RWPE2 (cell line): ENCODE measurements around the gene ITPR3.
A peak's percentile ranks its signal among the peaks of the same experiment; 100 is the strongest.

Experiments
- ATAC-seq: fragments of 200-7000 bp; cut with Tn5 transposase; 3 replicates; pipeline ENCODE4 v1.9.1; 2021; ENCODE audit warnings: low read depth
- DNase-seq: peaks from one replicate; pipeline ENCODE4 v3.0.0-alpha.2; 2020; ENCODE audit warnings: low spot score
- H3K27ac ChIP-seq: fragments of 450-650 bp; 2 replicates; pipeline ENCODE4 v1.5.1; 2017; ENCODE audit warnings: mild to moderate bottlenecking; ENCODE audit not compliant: poor library complexity, severe bottlenecking
- H3K27me3 ChIP-seq: fragments of 250-450 bp; sonication (Bioruptor Pico); 2 replicates; pipeline ENCODE4 v1.5.1; 2021; ENCODE audit warnings: mild to moderate bottlenecking, moderate library complexity; ENCODE audit not compliant: insufficient read depth, poor library complexity, severe bottlenecking
- H3K36me3 ChIP-seq: fragments of 250-450 bp; sonication (Bioruptor Pico); 2 replicates; pipeline ENCODE4 v1.5.1; 2020; ENCODE audit warnings: low read depth, mild to moderate bottlenecking, moderate library complexity
- H3K4me1 ChIP-seq: fragments of 250-450 bp; sonication (Bioruptor Pico); 2 replicates; pipeline ENCODE4 v1.5.1; 2021; ENCODE audit warnings: mild to moderate bottlenecking, moderate library complexity; ENCODE audit not compliant: insufficient read depth, poor library complexity, severe bottlenecking
- H3K4me3 ChIP-seq: fragments of 250-450 bp; sonication (Bioruptor Pico); 2 replicates; pipeline ENCODE4 v1.5.1; 2021; ENCODE audit warnings: mild to moderate bottlenecking, moderate library complexity; ENCODE audit not compliant: severe bottlenecking
- H3K9me3 ChIP-seq: fragments of 250-450 bp; sonication (Bioruptor Pico); 2 replicates; pipeline ENCODE4 v1.5.1; 2021; ENCODE audit warnings: mild to moderate bottlenecking, moderate library complexity; ENCODE audit not compliant: severe bottlenecking
- CTCF ChIP-seq: fragments of 450-650 bp; IDR thresholded peaks from one replicate; pipeline ENCODE4 v1.5.1; 2017; ENCODE audit warnings: mild to moderate bottlenecking, moderate library complexity; ENCODE audit not compliant: poor library complexity, severe bottlenecking

ITPR3 gene

GRCh38 chr6:33610779-33611732, 10.1 kb upstream of the ITPR3 start:
- H3K27ac ChIP-seq = peak overlapping the region; percentile 69
- ATAC-seq = peak; percentile 35; the same call in 1 of the 3 replicates

GRCh38 chr6:33613146-33613794, 7.9 kb upstream of the ITPR3 start:
- no peaks in the 10 kb centered on the region for H3K9me3 ChIP-seq

More at GRCh38 chr6:33610779-33611732, 10.1 kb upstream of the ITPR3 start:
- H3K9me3 ChIP-seq = no peaks in the 10 kb centered on the region
- H3K27me3 ChIP-seq = no peaks in the 10 kb centered on the region
- DNase-seq = no peak
- TF ChIP-seq CTCF = no peak
- no peaks in the 10 kb centered on the region for H3K36me3 ChIP-seq
- peaks cover 37% of the 10 kb centered on the region for H3K4me1 ChIP-seq
- no peak overlapping the region for H3K4me3 ChIP-seq

GRCh38 chr6:33613795-33614168, 7.3 kb upstream of the ITPR3 start:
- H3K27ac ChIP-seq = peak overlapping the region; percentile 67
- no peak overlapping the region for H3K4me3 ChIP-seq
- no peaks in the 10 kb centered on the region for H3K27me3 ChIP-seq
- no peaks in the 10 kb centered on the region for H3K9me3 ChIP-seq
- no peak for TF ChIP-seq CTCF
- no peaks in the 10 kb centered on the region for H3K36me3 ChIP-seq
- DNase-seq (no peak), ATAC-seq (peak; percentile 80)
- peaks cover 37% of the 10 kb centered on the region for H3K4me1 ChIP-seq

More at GRCh38 chr6:33613146-33613794, 7.9 kb upstream of the ITPR3 start:
- ATAC-seq (peak; percentile 6; the same call in 1 of the 3 replicates), DNase-seq (no peak)
- no peak for TF ChIP-seq CTCF
- no peaks in the 10 kb centered on the region for H3K36me3 ChIP-seq
- no peaks in the 10 kb centered on the region for H3K27me3 ChIP-seq
- peaks cover 37% of the 10 kb centered on the region for H3K4me1 ChIP-seq
- no peak overlapping the region for H3K4me3 ChIP-seq
- H3K27ac ChIP-seq = peak overlapping the region; percentile 67

- ATAC-seq = no peak
- no peaks in the 10 kb centered on the region for H3K36me3 ChIP-seq
- no peak overlapping the region for H3K27ac ChIP-seq
- peaks cover 26% of the 10 kb centered on the region for H3K4me1 ChIP-seq
- TF ChIP-seq CTCF = no peak
- no peaks in the 10 kb centered on the region for H3K27me3 ChIP-seq
- H3K4me3 ChIP-seq = no peak overlapping the region
- DNase-seq = no peak
- no peaks in the 10 kb centered on the region for H3K9me3 ChIP-seq
Measured at GRCh38 chr6:33616113-33616512, 5.0 kb upstream of the ITPR3 start.
